Rectal smooth muscle tissue (tissue), 1 donor: ENCODE data around the gene SEM1.
A peak's percentile ranks its signal among the peaks of the same experiment; 100 is the strongest.
"Not testable (repeated sequence)": the region's sequence is repeated elsewhere in the genome, so short reads cannot be mapped to it uniquely, and the experiment has no call there.

ENCODE experiments used
- H3K27ac ChIP-seq: one replicate; pipeline ENCODE4 v1.7.0; 2013; ENCODE audit warnings: low read depth, low read length, inconsistent platforms
- H3K27me3 ChIP-seq: one replicate; pipeline ENCODE4 v1.7.0; 2013; ENCODE audit warnings: low read length; ENCODE audit not compliant: control insufficient read depth, insufficient read depth
- H3K36me3 ChIP-seq: one replicate; pipeline ENCODE4 v1.7.0; 2013; ENCODE audit warnings: low read length; ENCODE audit not compliant: control insufficient read depth, insufficient read depth
- H3K4me1 ChIP-seq: one replicate; pipeline ENCODE4 v1.7.0; 2013; ENCODE audit warnings: low read length; ENCODE audit not compliant: control insufficient read depth, insufficient read depth
- H3K4me3 ChIP-seq: one replicate; pipeline ENCODE4 v1.7.0; 2013; ENCODE audit warnings: low read length
- H3K9ac ChIP-seq: one replicate; pipeline ENCODE4 v1.7.0; 2013; ENCODE audit warnings: low read length

SEM1 gene

DNA sequence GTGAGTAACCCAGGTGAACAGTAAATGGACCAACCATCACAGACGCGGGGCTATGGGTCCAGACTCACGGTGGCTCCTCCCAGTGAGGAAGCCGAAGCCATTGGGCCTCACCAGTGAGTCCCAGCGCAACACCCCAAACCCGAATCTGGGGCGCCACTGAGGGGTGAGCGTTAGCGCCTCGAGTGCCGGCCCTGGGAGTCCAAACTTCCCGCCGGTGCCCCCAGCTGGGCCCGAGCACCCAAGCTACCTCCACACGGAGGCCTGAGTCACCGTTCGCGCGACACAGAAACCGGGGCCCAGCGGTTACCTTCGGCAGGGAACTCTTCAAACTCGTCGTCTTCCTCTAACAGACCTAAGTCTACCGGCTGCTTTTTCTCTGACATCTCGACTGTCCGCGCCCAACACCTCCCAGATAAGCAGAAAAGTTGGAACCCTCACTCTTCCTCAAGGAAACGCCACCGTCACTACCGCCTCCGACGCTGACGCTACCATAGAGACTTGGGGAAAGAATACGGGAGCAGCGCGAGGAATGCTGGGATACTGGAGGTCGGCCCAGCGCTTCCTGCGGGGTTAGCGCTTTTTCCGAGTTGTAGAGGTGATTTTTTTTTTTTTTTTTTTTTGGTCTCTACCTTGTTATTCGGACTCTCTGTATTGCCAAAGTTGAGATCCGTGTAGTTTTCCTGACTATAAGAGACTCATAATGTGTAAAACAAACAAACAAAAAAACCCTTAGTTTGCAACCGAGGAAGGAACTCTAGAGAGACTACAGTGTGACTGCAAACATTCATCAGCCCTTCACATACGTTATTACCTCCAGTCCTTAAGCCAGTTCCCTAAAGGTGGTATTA is at the start of gene SEM1:
SEM1 (minus strand) TSS at position 466 of the 848 bp plus-strand sequence; CDS start at position 383, 83 bp downstream.
- Histone ChIP-seq H3K36me3 (no peaks in the 10 kb centered on the region), H3K9ac (peak within 1 kb of the TSS; percentile 81), H3K27ac (peak within 1 kb of the TSS; percentile 85), H3K27me3 (no peaks in the 10 kb centered on the region), H3K4me3 (peak within 1 kb of the TSS; percentile 95), H3K4me1 (peaks cover 9% of the 10 kb centered on the region)

DNA sequence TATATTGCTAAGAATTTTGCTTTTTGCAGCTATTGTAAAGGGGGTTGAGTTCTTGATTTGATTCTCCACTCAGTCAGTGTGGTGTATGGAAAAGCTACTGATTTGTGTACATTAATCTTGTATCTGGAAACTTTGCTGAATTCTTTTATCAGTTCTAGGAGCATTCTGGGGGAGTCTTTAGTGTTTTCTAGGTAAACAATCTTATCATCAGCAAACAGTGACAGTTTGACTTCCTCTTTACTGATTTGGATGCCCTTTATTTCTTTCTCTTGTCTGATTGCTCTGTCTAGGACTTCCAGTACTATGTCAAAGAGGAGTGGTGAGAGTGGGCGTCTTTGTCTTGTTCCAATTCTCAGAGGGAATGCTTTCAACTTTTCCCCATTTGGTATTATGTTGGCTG is 48.2 kb upstream of the SEM1 start:
- H3K27me3 ChIP-seq, H3K27ac ChIP-seq, H3K36me3 ChIP-seq, H3K4me3 ChIP-seq, H3K9ac ChIP-seq, H3K4me1 ChIP-seq: not testable (repeated sequence)

DNA sequence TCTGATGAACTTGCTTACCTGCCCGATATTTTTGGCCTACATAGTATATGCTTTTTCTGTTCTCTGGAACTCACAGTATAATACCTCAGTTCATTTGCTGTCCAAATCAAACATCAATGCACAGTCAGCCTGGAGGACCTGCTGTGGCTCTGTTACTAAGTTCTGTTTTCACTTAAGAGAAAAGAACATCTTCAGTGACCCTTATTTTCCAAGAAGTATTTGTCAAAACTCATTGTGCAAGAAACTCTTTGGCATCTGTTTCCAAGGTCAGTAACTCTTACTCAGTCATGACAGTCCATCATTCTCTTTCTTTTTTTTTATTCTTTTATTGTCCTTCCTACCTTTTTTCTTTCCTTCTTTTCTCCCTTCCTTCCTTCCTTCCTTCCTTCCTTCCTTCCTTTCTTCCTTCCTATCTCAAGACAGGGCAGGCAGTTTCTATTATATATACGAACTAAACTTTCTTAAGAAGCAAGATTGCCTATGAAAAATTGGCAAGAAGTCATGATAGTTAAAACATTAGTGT is 37.8 kb upstream of the SEM1 start:
- no peaks in the 10 kb centered on the region for H3K36me3 ChIP-seq
- no peaks in the 10 kb centered on the region for H3K27me3 ChIP-seq

DNA sequence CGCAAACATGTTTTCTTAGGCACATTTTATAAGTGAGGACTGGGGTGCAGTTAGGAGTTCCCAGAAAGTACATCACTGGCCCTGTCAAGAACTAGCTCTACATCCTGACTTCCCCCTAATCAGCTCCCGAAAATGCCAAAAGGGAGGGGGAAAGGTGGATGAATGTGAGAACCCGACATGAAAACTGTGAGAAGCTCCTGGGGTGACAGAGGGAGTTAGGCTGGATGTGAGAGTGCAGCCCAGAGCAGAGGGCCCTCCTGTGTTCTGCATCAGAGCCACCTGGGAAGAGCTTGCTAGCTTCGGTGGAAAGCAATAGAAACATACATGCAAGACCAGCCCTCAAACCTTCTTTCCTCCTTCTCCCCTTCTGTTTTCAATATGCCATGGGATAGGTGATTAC is 30.5 kb upstream of the SEM1 start:
- Histone ChIP-seq H3K4me1 (no peaks in the 10 kb centered on the region), H3K27me3 (no peaks in the 10 kb centered on the region), H3K9ac (no peak overlapping the region), H3K4me3 (no peak overlapping the region), H3K27ac (no peak overlapping the region), H3K36me3 (no peaks in the 10 kb centered on the region)

More for the DNA sequence above, 37.8 kb upstream of the SEM1 start:
- no peak overlapping the region for H3K27ac ChIP-seq
- H3K4me1 ChIP-seq, result no peaks in the 10 kb centered on the region
- no peak overlapping the region for H3K9ac ChIP-seq
- H3K4me3 ChIP-seq, result no peak overlapping the region

DNA sequence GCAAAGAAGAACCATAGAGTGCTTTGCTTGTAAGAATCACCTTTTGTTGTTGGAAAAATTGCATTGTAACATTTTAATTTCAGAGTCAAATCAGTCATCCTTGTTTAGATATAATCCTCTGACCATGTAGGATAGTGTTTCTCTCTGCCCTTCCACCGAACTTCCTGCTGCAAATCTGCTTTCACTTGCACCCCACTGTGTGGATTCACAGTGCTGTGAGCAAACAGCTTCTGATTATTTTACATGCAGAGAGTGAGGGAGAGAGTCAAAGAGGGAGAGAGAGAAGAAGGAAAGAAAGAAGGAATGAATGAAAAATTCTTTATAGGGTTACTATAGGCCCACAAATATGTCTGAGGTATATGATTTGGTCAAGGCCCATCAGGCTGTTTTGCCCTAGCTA is 30.0 kb upstream of the SEM1 start:
- Histone ChIP-seq H3K4me1 (no peaks in the 10 kb centered on the region), H3K27ac (no peak overlapping the region), H3K9ac (no peak overlapping the region), H3K36me3 (no peaks in the 10 kb centered on the region), H3K27me3 (no peaks in the 10 kb centered on the region), H3K4me3 (no peak overlapping the region)

DNA sequence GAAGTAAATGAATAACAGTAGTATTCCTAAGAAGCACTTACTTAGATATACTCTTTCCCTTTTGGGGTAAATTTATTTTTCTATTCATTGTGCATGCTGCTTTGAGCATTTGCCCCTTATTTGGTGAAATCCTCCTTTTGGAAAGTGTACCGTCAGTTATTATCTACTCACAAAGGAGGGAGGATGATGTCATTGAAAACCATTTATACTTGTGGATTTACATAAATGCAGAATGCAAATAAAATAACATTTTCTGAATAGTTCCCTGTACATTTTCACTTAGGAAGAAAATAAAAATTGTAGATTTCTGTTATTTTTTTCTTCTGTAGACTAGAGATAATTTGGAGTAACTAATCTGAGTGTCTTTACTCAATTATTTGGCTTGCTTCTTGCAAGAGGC is 29.5 kb upstream of the SEM1 start:
- H3K27me3 ChIP-seq, result no peaks in the 10 kb centered on the region
- H3K9ac ChIP-seq, result no peak overlapping the region
- H3K4me3 ChIP-seq, result no peak overlapping the region
- no peak overlapping the region for H3K27ac ChIP-seq
- H3K4me1 ChIP-seq, result no peaks in the 10 kb centered on the region
- no peaks in the 10 kb centered on the region for H3K36me3 ChIP-seq

DNA sequence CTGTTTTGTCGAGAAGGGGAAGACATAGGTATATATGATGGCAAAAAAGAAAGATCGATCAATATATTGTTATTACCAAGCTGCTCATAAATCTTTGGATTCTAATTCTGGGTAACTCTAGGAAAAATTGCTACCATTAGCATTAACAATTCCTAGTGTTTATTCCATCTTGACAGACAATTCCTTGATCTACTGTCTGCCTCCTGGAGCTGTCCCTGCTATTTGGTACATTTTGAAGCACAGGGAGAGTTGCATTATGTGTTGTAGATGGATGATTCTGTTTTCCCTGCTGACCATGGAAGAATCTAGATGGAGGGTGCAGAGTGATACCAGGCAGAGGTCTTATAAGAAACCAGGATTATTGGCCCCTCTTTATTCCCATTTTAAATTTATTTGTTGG is 29.1 kb upstream of the SEM1 start:
- Histone ChIP-seq H3K27me3 (no peaks in the 10 kb centered on the region), H3K9ac (no peak overlapping the region), H3K4me3 (no peak overlapping the region), H3K27ac (no peak overlapping the region), H3K36me3 (no peaks in the 10 kb centered on the region), H3K4me1 (no peaks in the 10 kb centered on the region)

DNA sequence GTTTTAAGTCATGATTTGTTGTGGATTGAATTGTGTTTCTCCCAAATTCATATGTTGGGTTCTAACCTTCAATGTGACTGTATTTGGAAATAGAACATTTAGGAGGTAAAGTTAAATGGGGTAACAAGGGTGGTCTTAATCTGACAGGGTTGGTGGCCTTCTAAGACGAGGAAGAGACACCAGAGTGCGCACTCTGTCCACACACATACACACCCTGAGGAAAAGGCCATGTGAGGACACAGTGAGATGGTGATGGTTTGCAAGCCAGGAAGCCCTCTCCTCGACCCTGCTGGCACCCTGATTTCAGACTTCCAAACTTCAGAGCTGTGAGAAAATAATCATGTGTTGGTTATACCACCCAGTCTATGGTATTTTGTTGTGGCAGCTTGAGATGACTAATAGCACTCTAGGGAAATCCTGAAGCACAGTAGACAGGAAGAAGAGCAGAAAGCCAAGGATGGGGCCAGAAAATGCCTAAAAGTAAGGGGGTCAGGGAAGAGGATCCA is 28.0 kb upstream of the SEM1 start:
- no peak overlapping the region for H3K27ac ChIP-seq
- H3K9ac ChIP-seq, result no peak overlapping the region
- no peaks in the 10 kb centered on the region for H3K4me1 ChIP-seq
- H3K36me3 ChIP-seq, result no peaks in the 10 kb centered on the region
- H3K4me3 ChIP-seq, result no peak overlapping the region
- H3K27me3 ChIP-seq, result no peaks in the 10 kb centered on the region

DNA sequence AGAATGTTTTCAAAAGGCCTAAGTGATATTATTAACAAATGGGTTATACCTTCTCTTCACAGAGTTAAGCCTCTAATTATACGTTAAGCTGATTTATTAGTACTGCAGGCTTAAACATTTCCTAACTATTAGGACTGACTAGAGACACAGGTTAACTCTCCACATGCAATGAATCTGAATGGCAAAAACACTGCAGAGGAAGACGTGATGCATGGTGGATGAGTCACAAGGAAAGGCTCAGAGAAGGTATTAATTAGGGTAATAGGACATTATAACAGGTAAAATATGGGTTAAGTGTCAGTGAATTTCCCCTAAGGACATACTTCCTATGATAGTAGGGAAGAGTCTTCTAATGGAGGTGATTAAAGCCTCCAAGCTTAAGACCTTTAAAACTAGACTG is 24.7 kb upstream of the SEM1 start:
- Histone ChIP-seq H3K9ac (no peak overlapping the region), H3K4me1 (no peaks in the 10 kb centered on the region)

DNA sequence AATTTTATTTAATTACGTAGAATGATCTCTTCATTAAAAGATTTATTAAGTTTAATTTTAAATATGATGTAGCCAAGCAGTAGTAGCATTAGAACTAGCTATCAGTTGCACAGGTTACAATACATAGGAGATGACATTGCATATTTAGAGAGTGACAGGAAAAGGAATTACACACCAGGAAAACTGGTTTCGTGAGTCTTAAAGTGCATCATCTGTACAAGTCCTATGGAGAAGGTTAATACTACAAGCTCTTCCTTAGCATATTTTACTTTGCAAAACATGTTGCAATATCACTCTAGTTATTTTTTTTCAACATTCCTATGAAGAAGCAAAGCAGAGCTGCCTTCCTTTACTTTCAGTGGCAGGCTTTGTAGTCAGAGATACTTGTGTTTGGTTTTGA is 20.2 kb upstream of the SEM1 start:
- no peaks in the 10 kb centered on the region for H3K36me3 ChIP-seq
- no peak overlapping the region for H3K9ac ChIP-seq
- H3K27ac ChIP-seq, result no peak overlapping the region
- no peaks in the 10 kb centered on the region for H3K27me3 ChIP-seq
- no peaks in the 10 kb centered on the region for H3K4me1 ChIP-seq
- no peak overlapping the region for H3K4me3 ChIP-seq

More for the DNA sequence above, 24.7 kb upstream of the SEM1 start:
- Histone ChIP-seq H3K27me3 (no peaks in the 10 kb centered on the region), H3K27ac (no peak overlapping the region), H3K36me3 (no peaks in the 10 kb centered on the region), H3K4me3 (no peak overlapping the region)

DNA sequence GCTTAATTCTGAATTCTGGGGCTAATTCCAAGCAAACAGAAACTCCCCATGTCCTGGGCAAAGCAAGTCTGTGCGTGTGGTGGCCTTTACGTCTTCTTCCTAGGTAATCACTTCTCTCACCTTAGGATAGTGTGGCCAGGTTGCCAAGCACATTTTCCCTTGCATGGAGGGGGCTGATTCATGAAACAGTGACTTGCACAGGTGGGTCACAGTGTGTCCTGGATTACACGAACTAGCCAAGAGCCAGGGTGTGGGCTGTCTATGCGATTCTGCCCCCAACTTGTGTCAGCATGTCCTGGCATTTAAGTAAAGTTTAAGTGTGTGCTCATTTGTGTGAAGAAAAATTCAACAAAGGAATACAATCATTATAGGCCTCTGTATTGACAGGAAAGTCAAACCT is 18.5 kb upstream of the SEM1 start:
- H3K27me3 ChIP-seq, result no peaks in the 10 kb centered on the region
- H3K36me3 ChIP-seq, result no peaks in the 10 kb centered on the region
- H3K4me3 ChIP-seq, result no peak overlapping the region
- no peak overlapping the region for H3K27ac ChIP-seq
- no peaks in the 10 kb centered on the region for H3K4me1 ChIP-seq
- H3K9ac ChIP-seq, result no peak overlapping the region

DNA sequence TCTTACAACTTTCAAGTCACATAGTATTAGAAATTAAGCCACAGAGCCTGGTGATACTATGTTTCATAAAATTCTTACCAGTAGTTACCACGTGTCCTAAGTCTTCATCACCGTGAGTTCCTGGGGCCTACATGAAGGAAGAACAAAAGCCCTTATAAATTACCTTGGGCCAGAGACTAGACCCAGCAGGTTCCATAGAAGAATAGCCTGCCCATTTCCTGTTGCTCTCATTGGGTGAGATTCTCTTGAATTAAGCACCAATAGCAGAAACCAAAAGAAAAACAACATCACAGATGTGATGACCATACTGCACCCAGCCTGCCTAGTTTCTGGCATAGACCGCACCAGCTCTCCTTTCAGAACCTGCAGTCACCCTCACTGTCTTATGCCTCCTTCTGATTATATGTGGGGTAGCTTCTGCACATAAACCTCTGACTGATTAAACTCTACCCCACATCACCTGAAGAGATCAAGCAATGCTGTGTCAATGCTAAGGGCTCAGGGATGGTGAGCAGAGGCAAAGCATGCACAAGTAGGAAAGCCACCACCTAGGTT is 18.0 kb upstream of the SEM1 start:
- H3K4me1 ChIP-seq, result no peaks in the 10 kb centered on the region
- no peak overlapping the region for H3K9ac ChIP-seq
- no peak overlapping the region for H3K27ac ChIP-seq
- H3K36me3 ChIP-seq, result no peaks in the 10 kb centered on the region
- H3K27me3 ChIP-seq, result no peaks in the 10 kb centered on the region
- H3K4me3 ChIP-seq, result no peak overlapping the region
